ENCODE data around the gene EDN2.

Gene EDN2

DNA sequence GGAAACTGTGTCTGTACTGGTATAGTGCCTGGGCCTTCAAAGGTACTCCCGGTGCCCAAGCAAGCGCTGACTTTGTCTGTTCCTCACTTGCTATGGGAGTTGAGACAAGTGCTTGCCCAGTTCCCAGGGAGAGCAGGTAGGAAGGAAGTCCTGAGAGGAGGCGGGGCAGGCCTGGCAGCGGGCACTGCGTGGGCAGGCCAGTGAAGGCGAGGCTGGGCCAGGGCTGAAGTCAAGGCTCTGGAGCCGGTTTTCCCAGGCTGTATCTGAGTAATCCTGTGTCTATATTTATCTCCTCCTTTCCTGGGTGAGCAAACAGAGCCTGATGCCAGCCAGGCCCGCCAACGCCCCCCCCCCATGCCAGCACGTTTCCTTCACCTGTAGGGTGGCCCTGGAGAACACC, 15.9 kb upstream of the EDN2 start:
- no peak for TF ChIP-seq CTCF (IDR thresholded peaks at IDR 0.05)
- Histone ChIP-seq H3K4me1 (ENCODE audit: control insufficient read depth in 1 of 2, insufficient read depth in 1 of 2, low read depth in 1 of 2, low read length in 1 of 2) (no peaks in the 10 kb centered on the region), H3K27me3 (peaks cover 26% of the 10 kb centered on the region), H3K9me3 (no peaks in the 10 kb centered on the region), H3K4me3 (ENCODE audit: low read depth in 1 of 2, low read length in 1 of 2) (no peak overlapping the region), H3K27ac (no peak overlapping the region), H3K36me3 (no peaks in the 10 kb centered on the region)

DNA sequence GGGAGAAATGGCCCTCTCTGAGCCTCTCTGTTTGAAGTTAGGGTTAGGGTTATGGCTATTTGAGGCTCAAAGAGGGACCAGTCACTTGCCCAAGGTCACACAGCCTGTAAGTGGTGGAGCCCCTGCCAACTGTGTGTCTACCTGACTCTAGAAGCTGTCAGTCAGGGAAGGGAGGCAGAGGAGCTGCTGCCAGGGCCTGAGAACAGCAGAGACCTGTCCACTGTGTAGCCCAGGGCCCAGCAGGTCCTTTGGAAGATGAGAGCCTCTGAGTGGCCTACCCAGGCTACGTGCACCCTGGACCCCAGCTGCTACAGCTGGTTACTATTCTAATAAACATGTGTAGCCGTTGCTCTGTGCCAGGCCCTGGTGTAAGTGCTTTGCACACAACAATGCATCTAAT, 15.1 kb upstream of the EDN2 start:
- TF ChIP-seq CTCF (IDR thresholded peaks at IDR 0.05), result no peak
- Histone ChIP-seq H3K9me3 (no peaks in the 10 kb centered on the region), H3K27ac (no peak overlapping the region), H3K4me1 (ENCODE audit: control insufficient read depth in 1 of 2, insufficient read depth in 1 of 2, low read depth in 1 of 2, low read length in 1 of 2) (no peaks in the 10 kb centered on the region), H3K4me3 (ENCODE audit: low read depth in 1 of 2, low read length in 1 of 2) (no peak overlapping the region), H3K27me3 (peaks cover 34% of the 10 kb centered on the region), H3K36me3 (no peaks in the 10 kb centered on the region)

DNA sequence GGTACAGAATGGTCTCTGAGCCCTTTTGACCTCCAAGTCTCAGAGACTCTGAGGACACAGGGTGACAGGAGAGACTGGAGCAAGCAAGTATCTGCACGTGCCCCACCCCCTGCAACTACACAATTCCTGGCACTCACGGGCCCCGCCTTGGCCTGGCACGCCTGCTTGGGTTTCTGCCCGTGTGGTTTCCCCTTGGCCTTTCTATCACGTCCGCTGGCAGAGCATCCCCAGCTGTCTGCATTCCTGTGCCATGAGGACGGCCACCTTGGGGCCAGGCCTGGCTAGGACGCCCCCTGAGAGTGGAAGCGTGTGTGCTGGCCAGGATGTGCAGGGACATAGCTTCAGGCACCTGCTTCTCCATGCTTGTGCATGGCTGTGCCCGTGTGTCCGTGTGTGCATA, 14.3 kb upstream of the EDN2 start:
- H3K4me1 ChIP-seq (ENCODE audit: control insufficient read depth in 1 of 2, insufficient read depth in 1 of 2, low read depth in 1 of 2, low read length in 1 of 2), result no peaks in the 10 kb centered on the region
- H3K4me3 ChIP-seq (ENCODE audit: low read depth in 1 of 2, low read length in 1 of 2), result no peak overlapping the region
- no peak overlapping the region for H3K27ac ChIP-seq
- H3K36me3 ChIP-seq, result no peaks in the 10 kb centered on the region
- H3K27me3 ChIP-seq, result peaks cover 39% of the 10 kb centered on the region
- H3K9me3 ChIP-seq, result no peaks in the 10 kb centered on the region
- no peak for TF ChIP-seq CTCF (IDR thresholded peaks at IDR 0.05)

DNA sequence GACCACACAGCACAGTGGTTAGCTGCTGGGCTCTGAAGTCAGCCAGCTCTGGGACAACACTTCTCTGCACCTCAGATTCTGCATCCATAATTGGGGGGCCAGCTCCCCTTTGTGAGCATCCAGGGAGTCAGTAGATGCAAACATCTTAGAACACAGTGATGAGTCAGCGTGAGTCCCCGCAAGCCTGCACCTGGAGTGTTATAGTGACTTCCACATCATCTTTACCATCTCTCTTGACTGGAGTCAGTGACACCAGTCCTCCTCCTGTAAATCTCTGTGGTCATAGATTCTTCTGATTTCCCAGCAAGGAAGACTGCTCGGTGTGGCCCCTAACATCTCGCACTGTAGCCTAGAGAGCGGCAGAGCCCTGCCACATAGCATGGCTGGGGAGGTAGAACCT, 13.9 kb upstream of the EDN2 start:
- TF ChIP-seq CTCF (IDR thresholded peaks at IDR 0.05), result no peak
- Histone ChIP-seq H3K36me3 (no peaks in the 10 kb centered on the region), H3K4me3 (ENCODE audit: low read depth in 1 of 2, low read length in 1 of 2) (no peak overlapping the region), H3K4me1 (ENCODE audit: control insufficient read depth in 1 of 2, insufficient read depth in 1 of 2, low read depth in 1 of 2, low read length in 1 of 2) (no peaks in the 10 kb centered on the region), H3K9me3 (no peaks in the 10 kb centered on the region), H3K27me3 (peaks cover 39% of the 10 kb centered on the region), H3K27ac (no peak overlapping the region)

- Histone ChIP-seq H3K9me3 (no peaks in the 10 kb centered on the region), H3K4me1 (ENCODE audit: control insufficient read depth in 1 of 2, insufficient read depth in 1 of 2, low read depth in 1 of 2, low read length in 1 of 2) (no peaks in the 10 kb centered on the region), H3K4me3 (ENCODE audit: low read depth in 1 of 2, low read length in 1 of 2) (no peak overlapping the region), H3K27me3 (peaks cover 39% of the 10 kb centered on the region), H3K27ac (no peak overlapping the region), H3K36me3 (no peaks in the 10 kb centered on the region)
- no peak for TF ChIP-seq CTCF (IDR thresholded peaks at IDR 0.05)
Measured at GRCh38 chr1:41497461-41498030, 13.1 kb upstream of the EDN2 start.

GRCh38 chr1:41497056-41497440, 12.6 kb upstream of the EDN2 start:
- no peak for TF ChIP-seq CTCF (IDR thresholded peaks at IDR 0.05)
- no peaks in the 10 kb centered on the region for H3K9me3 ChIP-seq
- H3K4me1 ChIP-seq (ENCODE audit: control insufficient read depth in 1 of 2, insufficient read depth in 1 of 2, low read depth in 1 of 2, low read length in 1 of 2), result no peaks in the 10 kb centered on the region
- peaks cover 39% of the 10 kb centered on the region for H3K27me3 ChIP-seq
- no peak overlapping the region for H3K27ac ChIP-seq
- H3K4me3 ChIP-seq (ENCODE audit: low read depth in 1 of 2, low read length in 1 of 2), result no peak overlapping the region
- no peaks in the 10 kb centered on the region for H3K36me3 ChIP-seq
